WERI-Rb-1 (cell line): ENCODE results near the gene OSER1.

Experiments used
- DNase-seq: peaks from one replicate; pipeline ENCODE4 v3.0.0-alpha.2; 2020
- H3K27ac ChIP-seq: fragments of 250-450 bp; sonication (Bioruptor Pico); 2 replicates; pipeline ENCODE4 v1.5.1; 2020; ENCODE audit warnings: mild to moderate bottlenecking, moderate library complexity
- H3K27me3 ChIP-seq: fragments of 250-450 bp; sonication (Bioruptor Pico); 2 replicates; pipeline ENCODE4 v1.5.1; 2021; ENCODE audit warnings: mild to moderate bottlenecking, low read depth, moderate library complexity; ENCODE audit not compliant: insufficient read depth, severe bottlenecking
- H3K36me3 ChIP-seq: fragments of 250-450 bp; sonication (Bioruptor Pico); 2 replicates; pipeline ENCODE4 v1.5.1; 2020; ENCODE audit warnings: mild to moderate bottlenecking, moderate library complexity
- H3K4me3 ChIP-seq: 2 replicates; pipeline ENCODE4 v1.5.1; 2011; ENCODE audit warnings: low read depth, mild to moderate bottlenecking, control low read depth, low read length
- H3K9me3 ChIP-seq: fragments of 250-450 bp; sonication (Bioruptor Pico); 2 replicates; pipeline ENCODE4 v1.5.1; 2021; ENCODE audit warnings: mild to moderate bottlenecking, moderate library complexity; ENCODE audit not compliant: severe bottlenecking
- TF ChIP-seq, protein P1 (sequence below): IDR thresholded peaks from 2 replicates; pipeline ENCODE4 v1.5.1; 2011; ENCODE audit warnings: low read depth, mild to moderate bottlenecking, control low read depth, inconsistent platforms, low read length

Gene OSER1

DNA sequence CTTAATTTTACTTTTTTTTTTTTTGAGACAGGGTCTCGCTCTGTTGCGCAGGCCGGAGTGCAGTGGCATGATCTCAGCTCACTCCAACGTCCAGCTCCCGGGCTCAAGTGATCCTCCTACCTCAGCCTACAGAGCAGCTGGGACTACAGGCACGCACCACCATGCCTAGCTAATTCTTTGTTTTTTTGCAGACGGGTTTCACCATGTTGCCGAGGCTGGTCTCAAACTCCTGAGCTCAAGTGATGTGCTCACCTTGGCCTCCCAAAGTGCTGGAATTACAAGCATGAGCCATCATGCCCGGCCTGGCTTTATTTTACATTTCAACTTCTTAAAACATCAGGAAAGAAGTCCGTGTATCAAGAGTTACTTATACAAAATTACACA, 5.7 kb downstream of the OSER1 start:
- Histone ChIP-seq H3K9me3 (no peaks in the 10 kb centered on the region), H3K27me3 (no peaks in the 10 kb centered on the region), H3K27ac (no peak overlapping the region), H3K36me3 (peaks cover 52% of the 10 kb centered on the region), H3K4me3 (no peak overlapping the region)
- DNase-seq = no peak
- TF ChIP-seq, protein P1, sequence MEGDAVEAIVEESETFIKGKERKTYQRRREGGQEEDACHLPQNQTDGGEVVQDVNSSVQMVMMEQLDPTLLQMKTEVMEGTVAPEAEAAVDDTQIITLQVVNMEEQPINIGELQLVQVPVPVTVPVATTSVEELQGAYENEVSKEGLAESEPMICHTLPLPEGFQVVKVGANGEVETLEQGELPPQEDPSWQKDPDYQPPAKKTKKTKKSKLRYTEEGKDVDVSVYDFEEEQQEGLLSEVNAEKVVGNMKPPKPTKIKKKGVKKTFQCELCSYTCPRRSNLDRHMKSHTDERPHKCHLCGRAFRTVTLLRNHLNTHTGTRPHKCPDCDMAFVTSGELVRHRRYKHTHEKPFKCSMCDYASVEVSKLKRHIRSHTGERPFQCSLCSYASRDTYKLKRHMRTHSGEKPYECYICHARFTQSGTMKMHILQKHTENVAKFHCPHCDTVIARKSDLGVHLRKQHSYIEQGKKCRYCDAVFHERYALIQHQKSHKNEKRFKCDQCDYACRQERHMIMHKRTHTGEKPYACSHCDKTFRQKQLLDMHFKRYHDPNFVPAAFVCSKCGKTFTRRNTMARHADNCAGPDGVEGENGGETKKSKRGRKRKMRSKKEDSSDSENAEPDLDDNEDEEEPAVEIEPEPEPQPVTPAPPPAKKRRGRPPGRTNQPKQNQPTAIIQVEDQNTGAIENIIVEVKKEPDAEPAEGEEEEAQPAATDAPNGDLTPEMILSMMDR = no peak

DNA sequence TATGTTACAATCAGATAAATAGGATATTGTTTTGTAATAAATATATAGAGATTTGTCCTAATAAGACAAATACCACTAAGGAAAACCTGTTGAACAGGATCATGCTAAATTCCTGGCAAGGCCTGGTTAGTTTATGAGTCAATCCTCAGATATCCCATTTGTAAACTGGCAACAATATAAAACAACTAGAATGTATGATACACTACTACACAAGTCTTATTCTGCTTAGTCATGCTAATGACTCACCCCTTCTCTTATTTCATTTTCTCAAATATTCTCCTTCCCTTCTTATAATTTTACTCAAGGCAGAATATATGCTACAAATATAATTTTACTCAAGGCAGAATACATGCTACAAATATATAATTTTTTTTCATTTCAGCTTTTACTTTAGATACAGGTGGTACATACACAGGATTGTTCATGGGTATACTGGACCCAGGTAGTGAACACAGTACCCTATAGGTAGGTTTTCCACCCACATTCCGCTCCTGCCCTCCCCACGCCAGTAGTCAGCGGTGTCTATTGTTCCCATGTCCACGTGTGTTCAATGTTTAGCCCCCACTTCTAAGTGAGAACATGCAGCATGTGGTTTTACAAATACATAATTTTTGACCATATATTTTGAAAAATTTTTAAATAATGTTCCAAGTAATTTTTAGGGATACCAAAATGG, 6.3 kb downstream of the OSER1 start:
- H3K4me3 ChIP-seq = no peak overlapping the region
- no peak for DNase-seq

DNA sequence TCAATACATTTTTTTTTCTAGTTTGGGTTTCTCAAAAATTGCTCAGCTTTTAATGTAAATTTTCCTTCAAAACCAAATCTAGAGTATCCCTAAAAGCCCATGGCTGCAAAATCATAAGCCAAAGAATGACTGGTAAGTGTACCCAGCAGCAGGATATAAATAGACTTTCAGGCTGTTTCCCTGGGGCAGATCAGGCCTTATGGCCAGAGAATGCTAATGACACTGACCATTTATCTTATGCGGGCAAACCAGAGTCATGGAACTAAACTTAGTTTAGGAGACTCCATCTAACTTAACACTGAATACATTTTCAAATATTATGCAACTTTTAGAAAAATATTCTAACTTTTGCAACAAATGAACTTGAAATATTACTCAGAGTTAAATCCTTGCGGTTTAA, 7.4 kb downstream of the OSER1 start:
- Histone ChIP-seq H3K9me3 (no peaks in the 10 kb centered on the region), H3K36me3 (peaks cover 67% of the 10 kb centered on the region), H3K27ac (no peak overlapping the region), H3K4me3 (no peak overlapping the region), H3K27me3 (no peaks in the 10 kb centered on the region)
- no peak for DNase-seq
- TF ChIP-seq, protein P1 = no peak

More for the DNA sequence above, 6.3 kb downstream of the OSER1 start:
- H3K9me3 ChIP-seq = no peaks in the 10 kb centered on the region
- peaks cover 57% of the 10 kb centered on the region for H3K36me3 ChIP-seq
- H3K27ac ChIP-seq = no peak overlapping the region
- H3K27me3 ChIP-seq = no peaks in the 10 kb centered on the region
- TF ChIP-seq, protein P1 = no peak

DNA sequence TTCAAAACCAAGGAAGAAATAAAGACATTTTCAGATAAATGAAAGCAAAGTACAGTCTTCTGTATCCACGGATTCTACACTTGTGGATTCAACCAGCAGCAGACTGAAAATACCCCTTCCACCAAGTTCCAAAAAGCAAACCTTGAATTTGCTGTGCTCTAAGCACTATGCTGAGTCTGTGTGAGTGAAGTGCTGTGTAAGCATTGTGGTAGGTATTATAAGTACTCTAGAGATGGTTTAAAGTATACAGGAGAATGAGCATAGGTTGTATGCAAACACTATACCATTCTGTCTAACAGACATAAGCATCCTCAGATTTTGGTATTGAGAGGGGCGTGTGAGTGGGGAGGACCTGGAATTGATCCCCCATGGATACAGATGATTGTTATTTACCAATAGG, 9.6 kb downstream of the OSER1 start:
- no peaks in the 10 kb centered on the region for H3K9me3 ChIP-seq
- H3K4me3 ChIP-seq = no peak overlapping the region
- H3K27me3 ChIP-seq = no peaks in the 10 kb centered on the region
- H3K36me3 ChIP-seq = peaks cover 79% of the 10 kb centered on the region
- H3K27ac ChIP-seq = no peak overlapping the region
- TF ChIP-seq, protein P1 = no peak
- DNase-seq = no peak

DNA sequence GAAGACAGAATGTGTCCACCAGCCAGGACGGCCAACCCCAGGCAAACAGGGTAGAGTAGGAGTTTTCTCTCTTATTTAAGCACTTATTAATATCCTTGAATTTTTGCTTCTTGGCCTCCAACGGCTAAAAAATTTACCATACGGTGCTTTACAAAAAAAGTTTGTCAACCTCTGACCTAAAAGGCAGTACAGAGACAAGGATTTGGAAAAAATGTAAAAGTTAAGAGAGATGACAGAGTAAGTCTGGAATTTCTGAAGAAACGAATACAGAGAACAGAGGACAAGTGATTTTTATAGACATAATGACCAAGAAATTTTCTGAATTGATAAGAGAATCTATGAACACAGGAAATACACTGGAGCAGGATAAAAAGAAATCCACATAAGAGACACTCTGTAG, 10.2 kb downstream of the OSER1 start:
- H3K4me3 ChIP-seq = no peak overlapping the region
- H3K9me3 ChIP-seq = no peaks in the 10 kb centered on the region
- peaks cover 75% of the 10 kb centered on the region for H3K36me3 ChIP-seq
- H3K27me3 ChIP-seq = no peaks in the 10 kb centered on the region
- TF ChIP-seq, protein P1 = no peak
- no peak for DNase-seq
- no peak overlapping the region for H3K27ac ChIP-seq

DNA sequence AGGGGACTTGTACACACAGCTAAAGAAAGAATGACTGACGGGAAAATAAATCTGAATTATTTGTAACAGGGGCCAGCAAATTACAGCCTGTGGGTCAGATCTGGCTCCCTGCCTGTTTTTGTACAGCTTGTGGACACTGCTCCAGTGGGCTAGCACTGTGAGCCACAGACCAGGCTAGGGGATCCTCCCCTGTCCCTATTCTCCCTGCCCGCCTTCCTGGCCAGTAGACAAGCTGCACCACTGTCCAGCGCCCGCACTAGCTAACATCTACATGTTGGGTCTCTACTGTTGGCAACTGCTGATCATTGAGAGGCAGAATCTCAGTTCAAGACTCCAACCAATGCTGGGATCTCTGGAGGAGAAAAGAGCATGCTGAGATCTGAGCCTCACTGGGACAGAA, 10.7 kb downstream of the OSER1 start:
- TF ChIP-seq, protein P1 = no peak
- DNase-seq = no peak
- no peak overlapping the region for H3K27ac ChIP-seq
- H3K27me3 ChIP-seq = no peaks in the 10 kb centered on the region
- H3K36me3 ChIP-seq = peaks cover 70% of the 10 kb centered on the region
- H3K4me3 ChIP-seq = no peak overlapping the region
- H3K9me3 ChIP-seq = no peaks in the 10 kb centered on the region
